ENCODE data around the gene RPL41. TPM values are rescaled to one million over a fixed set of nuclear protein-coding genes. Genes with fewer than 3 reads are reported as not detected.

Gene RPL41
- polyA plus RNA-seq, 1 of the 3 experiments (the other 2 are of a cell fraction) = 12,464 TPM

GRCh38 chr12:56143217-56143616 is 26.8 kb downstream of the RPL41 start:
- Histone ChIP-seq H3F3A (replicated peaks; ENCODE audit: insufficient read depth) (peaks cover 15% of the 10 kb centered on the region), H3K4me3 (ENCODE audit: low read depth in 2 of 2, low read length in 1 of 2) (no peak overlapping the region), H3K4me1 (ENCODE audit: control insufficient read depth in 1 of 2, insufficient read depth in 2 of 2, low read depth in 1 of 2, low read length in 1 of 2) (peaks cover 0 to 2% of the 10 kb centered on the region in 2 experiments; a peak in 1 of 4 replicates), H3K9me3 (no peaks in the 10 kb centered on the region), H3K9ac (no peak overlapping the region), H3K36me3 (replicated peaks in 1 of 2; ENCODE audit: control insufficient read depth in 1 of 2, insufficient read depth in 2 of 2, low read length in 1 of 2) (peaks cover 23 to 46% of the 10 kb centered on the region in 2 experiments), H2AFZ (ENCODE audit: low read depth) (no peak overlapping the region), H3K27ac (ENCODE audit: low read depth in 2 of 2, low read length in 1 of 2) (no peak overlapping the region), H3K4me2 (no peak overlapping the region), H4K20me1 (ENCODE audit: insufficient read depth) (no peaks in the 10 kb centered on the region), H3K79me2 (ENCODE audit: insufficient read depth) (no peaks in the 10 kb centered on the region), H3K27me3 (ENCODE audit: insufficient read depth) (no peaks in the 10 kb centered on the region), H3K9me2 (no peaks in the 10 kb centered on the region)
- TF ChIP-seq ELF1 (IDR thresholded peaks at IDR 0.05) (no peak), RFX5 (IDR thresholded peaks at IDR 0.05; ENCODE audit: low read length) (no peak), GATA2 (CRISPR knock-in tag; IDR thresholded peaks at IDR 0.05) (no peak), NRF1 (IDR thresholded peaks at IDR 0.05; ENCODE audit: low read depth, low read length) (no peak), MEF2A (IDR thresholded peaks at IDR 0.05; ENCODE audit: borderline replicate concordance, low read depth) (no peak), CHD2 (IDR thresholded peaks at IDR 0.05; ENCODE audit: low read length, partially characterized antibody) (no peak), GABPA (IDR thresholded peaks at IDR 0.05; ENCODE audit: low read depth) (no peak), RCOR1 (IDR thresholded peaks at IDR 0.05; ENCODE audit: low read length) (no peak), JUND (IDR thresholded peaks at IDR 0.05) (no peak), POLR2AphosphoS5 (IDR thresholded peaks at IDR 0.05; ENCODE audit: low read depth, low read length) (no peak), SIN3A (IDR thresholded peaks at IDR 0.05; ENCODE audit: borderline replicate concordance, low read depth, low read length) (no peak), TEAD4 (IDR thresholded peaks at IDR 0.05; ENCODE audit: borderline replicate concordance, insufficient read depth) (no peak), USF1 (IDR thresholded peaks at IDR 0.05; ENCODE audit: borderline replicate concordance, low read depth) (no peak), EZH2phosphoT487 (IDR thresholded peaks at IDR 0.05; ENCODE audit: borderline replicate concordance, low read depth) (no peak), FOXM1 (IDR thresholded peaks at IDR 0.05; ENCODE audit: low read depth) (no peak)
- TF ChIP-seq, protein P1, sequence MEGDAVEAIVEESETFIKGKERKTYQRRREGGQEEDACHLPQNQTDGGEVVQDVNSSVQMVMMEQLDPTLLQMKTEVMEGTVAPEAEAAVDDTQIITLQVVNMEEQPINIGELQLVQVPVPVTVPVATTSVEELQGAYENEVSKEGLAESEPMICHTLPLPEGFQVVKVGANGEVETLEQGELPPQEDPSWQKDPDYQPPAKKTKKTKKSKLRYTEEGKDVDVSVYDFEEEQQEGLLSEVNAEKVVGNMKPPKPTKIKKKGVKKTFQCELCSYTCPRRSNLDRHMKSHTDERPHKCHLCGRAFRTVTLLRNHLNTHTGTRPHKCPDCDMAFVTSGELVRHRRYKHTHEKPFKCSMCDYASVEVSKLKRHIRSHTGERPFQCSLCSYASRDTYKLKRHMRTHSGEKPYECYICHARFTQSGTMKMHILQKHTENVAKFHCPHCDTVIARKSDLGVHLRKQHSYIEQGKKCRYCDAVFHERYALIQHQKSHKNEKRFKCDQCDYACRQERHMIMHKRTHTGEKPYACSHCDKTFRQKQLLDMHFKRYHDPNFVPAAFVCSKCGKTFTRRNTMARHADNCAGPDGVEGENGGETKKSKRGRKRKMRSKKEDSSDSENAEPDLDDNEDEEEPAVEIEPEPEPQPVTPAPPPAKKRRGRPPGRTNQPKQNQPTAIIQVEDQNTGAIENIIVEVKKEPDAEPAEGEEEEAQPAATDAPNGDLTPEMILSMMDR (IDR thresholded peaks at IDR 0.05) = no peak
- TF ChIP-seq, protein P2, sequence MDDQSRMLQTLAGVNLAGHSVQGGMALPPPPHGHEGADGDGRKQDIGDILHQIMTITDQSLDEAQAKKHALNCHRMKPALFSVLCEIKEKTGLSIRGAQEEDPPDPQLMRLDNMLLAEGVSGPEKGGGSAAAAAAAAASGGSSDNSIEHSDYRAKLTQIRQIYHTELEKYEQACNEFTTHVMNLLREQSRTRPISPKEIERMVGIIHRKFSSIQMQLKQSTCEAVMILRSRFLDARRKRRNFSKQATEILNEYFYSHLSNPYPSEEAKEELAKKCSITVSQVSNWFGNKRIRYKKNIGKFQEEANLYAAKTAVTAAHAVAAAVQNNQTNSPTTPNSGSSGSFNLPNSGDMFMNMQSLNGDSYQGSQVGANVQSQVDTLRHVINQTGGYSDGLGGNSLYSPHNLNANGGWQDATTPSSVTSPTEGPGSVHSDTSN (IDR thresholded peaks at IDR 0.05) = no peak
- no peak for DNase-seq
- POLR2A ChIA-PET = interaction anchor here (0.7 to 1.8 kb wide), 2 partner anchors 8 to 14 kb away, joined by 3 to 4 read pairs; no protein-coding TSS in a partner anchor
- WGBS (ENCODE audit: low lambda C conversion rate) = 84% methylated on average over 4 of the region's 4 CpGs
- CTCF ChIA-PET = interaction anchor here (1.3 to 4.0 kb wide), 4 partner anchors 13 to 147 kb away, joined by 4 to 16 read pairs (median 10); partner anchors contain the start of genes SMARCC2 and ZC3H10
